SHP77 (cell line): Measurements from ENCODE around the gene KRT36.

ENCODE experiments used
- DNase-seq, 2 experiments: peaks; one replicate each; lab custom pipeline; 2025; lab: John Stamatoyannopoulos, UW

The KRT36 gene

DNA sequence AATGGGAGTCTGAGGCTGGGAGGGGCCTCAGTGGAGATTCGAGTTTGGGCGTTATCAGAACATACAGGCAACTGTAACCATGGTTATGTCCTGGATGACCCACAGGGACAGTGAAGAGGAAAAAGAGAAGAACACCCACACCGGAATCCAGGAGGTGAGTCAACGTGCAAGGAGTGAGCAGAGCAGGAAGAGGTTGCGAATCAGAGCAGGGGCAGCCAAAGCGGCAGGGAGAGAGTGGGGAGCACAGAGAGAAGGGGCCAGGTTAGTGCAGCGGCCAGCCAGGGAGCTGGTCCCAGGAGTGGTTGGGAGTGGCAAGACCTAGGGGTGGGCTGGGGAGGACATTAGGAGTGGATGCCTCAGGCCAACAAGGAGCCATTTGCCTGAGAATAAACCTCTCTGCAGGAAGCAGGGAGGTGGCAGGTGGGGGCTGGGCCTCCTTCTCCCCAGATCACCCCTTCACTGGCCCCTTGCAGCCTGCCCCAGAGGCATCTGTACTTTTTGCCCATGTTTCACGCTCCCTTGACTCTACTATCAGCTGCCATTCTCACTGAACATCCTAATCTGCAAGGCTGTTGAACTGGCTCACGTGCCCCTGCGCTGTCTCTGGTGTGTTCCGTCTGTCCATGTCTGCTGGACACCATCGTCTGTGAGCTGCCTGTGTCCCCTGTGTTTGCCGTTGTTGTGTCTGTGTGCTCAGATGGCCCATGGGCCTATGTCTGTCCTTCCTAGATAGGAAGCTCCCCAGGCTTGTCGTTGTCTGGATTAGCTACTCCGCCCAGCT is 10.6 kb upstream of the KRT36 start:
- DNase-seq, result no peak

DNA sequence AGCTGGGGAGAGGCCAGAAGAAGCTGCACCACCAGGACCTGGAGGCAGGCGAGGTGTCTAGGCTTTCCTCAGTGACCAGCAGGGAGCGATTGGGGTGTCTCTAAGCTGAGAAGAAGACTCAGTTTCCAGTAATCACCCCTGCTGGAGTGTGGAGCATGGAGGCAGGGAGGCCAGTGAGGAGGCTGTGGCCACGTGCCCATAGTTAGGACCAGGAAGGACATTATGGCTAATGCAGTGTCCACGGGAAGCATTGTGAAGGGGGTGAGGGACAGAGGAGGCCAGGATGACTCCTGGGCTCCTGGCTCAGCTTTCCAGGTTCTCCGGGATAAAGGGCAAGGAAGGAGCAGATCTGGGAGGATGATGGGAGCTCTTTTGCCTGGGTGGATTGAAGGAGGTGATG is 10.0 kb upstream of the KRT36 start:
- no peak for DNase-seq

DNA sequence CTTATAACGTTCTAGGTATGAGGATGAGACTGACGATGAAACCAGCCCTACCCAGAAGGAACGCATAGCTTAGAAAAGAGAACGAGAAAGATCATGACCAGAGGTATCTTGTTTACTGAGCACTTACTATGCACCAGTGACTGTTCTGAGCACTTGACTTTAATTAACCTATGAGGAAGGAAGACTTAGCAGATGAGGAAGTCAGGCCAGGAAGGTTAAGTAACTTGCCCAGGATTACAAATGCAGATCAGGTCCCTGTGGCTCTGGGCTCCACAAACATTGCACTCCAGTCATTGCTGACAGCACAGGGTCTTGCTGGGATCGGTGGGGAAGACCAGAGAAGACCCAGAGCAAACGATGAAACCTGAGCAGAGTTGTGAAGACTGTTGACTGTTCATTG is 8.6 kb upstream of the KRT36 start:
- DNase-seq, result no peak

DNA sequence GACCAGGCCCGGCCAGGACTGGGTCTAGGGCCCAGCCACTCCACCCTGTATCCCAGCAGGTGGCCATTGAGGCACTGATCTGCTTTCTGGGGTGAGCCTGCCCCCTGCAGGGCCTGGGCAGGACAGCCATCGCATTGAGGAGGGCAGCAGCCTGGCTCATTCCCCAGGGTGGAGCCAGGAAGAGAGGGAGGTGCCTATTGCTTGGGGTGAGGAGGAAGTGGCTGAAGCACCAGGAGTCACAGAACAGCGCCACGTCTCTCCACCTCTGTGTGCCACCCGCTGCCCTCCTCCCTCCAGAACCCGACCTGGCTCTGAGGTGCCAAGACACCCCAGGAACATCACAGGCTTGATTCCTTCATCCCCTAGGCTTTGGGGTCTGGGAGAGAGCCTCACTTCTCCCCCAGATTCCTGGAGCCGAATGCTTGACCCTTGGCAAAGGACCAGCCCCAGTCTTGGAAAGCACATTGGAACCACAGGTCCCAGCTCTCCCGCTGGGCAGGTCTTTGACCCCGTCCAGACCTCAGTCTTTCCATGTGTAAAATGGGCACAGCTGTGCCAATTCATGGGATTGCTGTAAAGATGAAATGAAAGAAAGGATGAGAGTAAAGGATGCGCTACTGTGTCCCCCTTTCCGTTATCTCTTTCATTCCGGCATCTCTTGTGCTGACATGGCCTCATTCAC is 7.2 kb upstream of the KRT36 start:
- DNase-seq, result peak; percentile 32 to 36

DNA sequence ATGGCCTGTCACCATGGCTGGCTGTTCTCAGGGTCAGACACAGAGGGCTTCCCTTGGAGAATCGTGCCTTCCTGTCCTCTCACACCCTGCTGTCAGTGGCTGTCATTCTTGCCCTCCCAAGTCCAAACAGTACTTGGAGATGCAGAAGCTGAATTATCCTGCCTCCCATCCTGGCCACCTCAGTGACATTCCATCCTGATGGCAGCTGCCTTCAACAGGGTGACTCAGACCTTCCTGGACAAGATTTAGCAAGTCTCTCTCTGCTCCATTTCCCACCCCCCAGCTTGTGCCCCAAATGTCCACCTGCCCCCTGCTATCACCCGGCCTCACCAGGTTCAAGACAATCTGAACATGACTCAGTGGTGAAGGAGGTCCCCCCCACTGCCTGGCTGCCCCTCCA is 4.8 kb upstream of the KRT36 start:
- DNase-seq, result no peak

DNA sequence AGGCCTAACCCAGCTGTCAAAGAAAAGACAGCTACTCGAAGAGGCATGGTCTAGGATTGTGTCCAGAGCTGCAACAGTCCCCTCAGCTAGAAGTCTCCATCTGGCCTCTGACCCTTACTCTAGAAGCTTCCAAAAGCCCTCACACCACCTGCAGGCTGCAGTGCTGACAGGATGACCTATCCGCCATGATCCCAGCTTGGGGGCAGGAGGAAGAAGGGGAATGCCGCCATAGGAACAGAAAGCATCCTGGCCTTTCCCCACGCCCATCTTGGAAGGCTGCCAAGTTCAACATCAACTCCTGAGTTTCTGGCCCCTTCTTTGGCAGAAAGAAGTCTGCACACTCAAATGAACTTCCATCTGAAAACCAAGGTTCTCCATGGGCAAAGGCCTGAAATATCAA is 3.1 kb upstream of the KRT36 start:
- DNase-seq, result peak in 1 of 2 experiments; percentile 13

DNA sequence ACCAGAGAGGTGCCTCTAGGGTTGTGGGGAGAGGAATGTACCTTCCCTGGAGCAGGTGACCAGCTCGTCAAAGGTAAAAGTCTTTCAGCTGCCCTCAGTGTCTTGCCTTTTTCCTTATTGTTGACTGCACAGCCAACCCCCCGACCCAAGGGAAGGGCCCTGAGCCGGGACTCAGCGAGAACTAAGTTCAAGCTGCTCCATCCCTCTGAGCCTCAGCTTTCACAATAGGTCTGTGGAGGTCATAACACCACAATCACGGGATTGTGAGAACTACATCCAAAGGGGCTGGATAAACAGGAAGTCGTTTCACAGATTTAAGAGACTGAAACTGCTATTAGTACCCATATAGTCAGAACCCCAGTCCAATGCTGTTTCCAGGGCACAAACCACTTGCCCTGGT is 2.6 kb upstream of the KRT36 start:
- DNase-seq, result no peak

DNA sequence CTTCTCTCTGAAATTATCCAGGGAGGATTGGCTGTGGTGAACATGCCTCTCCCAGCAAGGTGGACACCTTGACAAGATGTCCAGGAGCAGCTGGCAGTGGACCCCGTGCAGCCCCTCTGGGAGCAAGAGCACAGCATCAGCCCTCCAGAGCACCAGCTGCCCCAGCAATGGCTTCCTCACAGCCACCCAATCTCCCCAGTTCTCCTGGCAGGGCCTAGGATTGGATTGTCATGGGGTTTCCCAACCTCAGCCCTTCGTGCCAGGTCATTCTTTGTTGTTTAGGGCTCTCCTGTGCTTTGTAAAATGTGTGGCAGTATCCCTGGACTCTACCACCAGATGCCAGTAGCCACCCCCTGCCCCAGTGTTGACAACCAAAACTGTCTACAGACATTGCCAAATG is 1.8 kb upstream of the KRT36 start:
- no peak for DNase-seq

DNA sequence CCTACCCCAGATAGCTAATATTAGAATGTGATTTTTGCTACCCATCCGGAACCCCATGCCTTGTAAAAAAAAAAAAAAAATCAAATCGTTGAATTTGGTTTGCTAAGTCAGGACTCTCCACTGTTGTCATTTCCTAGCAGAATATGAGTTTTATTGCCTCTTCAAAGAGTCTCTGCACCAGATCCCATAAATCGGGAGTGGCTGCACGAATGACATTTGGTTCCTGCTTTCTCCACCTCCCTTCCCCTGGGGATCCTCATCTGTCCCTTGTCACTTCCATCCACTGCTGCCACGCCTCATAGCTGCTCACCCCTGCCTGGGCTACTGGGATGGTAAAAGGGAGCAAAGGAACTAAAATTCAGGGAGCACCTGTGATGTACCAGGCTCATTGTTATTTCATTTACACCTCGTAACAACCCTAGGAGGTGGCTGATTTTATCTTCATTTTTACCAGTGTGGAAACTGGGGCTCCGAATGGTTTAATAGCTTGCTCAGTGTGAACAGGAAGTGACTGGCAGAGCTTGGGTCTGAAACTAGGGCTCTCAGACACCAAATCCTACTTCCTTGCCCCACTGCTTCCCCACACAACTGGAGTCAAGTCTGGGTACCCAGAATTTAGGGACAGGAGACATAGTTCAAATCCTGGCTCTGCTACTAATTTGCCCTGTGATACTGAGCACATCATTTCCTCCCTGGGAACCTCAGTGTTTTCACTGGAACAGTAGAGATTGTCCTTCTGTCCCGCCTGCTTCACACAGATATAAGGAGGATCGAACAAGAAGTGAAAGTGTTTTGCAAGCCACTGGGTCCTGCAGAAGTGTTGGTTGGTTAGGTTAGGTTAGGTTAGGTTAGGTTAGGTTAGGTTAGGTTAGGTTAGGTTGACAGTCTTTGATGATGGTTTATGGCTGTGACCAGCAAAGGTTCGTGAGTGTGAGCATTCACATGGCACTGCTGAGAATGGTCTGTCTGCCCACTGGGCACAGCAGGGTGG is 585 bp upstream of the KRT36 start:
- no peak for DNase-seq

DNA sequence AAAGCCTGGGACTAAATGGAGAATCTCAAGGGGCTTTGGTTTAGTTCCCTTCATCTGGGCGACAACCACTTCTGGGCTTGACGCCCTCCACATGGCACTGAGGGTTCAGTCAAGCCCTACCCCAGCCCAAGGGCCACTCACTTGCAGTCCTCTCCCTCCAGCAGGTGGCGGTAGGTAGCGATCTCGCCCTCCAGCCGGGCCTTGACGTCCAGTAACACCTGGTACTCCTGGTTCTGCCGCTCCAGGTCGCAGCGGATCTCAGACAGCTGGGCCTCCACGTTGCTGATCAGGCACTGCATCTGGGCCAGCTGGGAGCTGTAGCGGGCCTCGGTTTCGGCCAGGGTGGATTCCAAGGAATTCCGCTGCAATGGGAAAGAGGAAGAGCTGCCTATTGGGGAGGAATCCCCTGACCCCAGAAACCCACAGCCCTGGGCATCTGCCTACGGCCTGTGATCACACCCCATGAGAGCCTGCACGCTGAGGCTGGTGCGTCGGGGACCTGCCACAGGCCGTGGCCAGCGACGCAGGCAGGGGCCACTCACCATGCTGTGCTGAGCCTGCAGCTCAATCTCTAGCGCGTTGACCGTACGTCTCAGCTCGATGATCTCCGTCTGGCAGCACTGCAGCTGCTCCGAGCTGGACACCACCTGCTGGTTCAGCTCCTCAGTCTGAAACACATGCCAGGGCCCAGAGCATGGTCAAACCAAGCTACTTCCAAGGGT is 2.7 kb downstream of the KRT36 start:
- no peak for DNase-seq

DNA sequence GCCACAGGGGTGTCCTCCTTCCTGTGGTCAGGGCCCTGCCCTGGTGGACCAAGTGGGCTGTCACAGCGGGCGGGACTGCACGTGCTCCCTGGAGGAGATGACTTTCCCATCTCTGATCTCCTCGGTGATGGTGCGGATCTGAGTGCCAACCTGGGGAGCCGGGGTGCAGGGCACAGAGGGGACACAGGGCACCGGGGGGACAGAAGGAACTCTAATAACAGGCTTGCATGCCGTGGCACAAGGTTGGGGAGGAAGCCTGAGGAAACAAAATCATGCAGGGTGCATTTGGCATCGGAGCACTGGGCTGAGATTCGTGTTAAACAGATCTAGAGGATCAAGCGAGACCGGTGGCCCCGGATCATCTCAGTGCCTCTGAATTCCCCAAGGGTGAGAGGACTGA is 3.4 kb downstream of the KRT36 start:
- DNase-seq, result no peak

DNA sequence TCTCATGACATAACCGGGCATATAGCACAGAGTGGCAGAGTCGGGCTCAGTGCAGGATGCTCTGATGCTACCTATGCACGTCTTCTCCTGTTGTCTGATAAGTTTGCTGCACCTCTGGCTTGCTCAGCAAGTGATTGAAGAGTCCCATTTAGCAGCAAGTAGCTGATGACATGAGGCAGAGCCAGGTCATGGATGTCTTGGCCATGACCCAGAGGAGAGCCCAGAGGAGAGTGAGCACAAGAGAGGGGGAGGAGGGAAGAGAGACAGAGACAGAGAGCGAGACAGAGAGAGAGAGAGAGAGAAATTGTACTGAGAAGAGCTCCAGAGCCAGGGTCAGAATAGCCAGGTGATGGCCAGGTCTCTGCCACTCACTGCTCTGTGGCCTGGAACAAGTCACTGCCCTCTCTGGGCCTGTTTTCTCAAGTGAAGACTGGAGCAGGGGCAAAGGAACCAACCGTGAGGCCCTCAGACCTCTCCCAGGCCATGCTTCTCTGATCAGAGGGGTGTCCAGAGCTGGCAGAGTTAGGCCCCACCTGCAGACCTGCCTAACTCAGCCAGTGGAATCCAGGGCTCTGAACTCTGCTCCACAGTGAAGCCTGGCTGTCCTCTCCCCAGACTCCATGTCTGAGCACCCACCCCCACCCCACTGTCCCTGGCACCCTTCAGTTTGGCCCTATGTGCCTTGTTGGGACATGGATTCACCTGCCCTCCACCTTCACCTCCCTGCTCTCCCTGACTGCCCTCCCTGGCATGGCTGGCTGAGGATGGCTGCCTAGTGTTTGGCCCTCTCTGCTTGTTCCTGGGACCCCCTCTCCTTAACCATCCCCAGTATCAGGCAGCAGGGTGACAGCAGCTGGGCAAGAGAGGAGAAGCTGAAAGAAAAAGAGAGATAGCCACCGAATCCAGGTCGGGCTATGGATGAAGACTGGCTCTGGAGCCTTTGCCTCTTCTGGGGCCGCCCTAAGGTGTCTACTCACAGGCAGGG is 4.5 kb downstream of the KRT36 start:
- no peak for DNase-seq

DNA sequence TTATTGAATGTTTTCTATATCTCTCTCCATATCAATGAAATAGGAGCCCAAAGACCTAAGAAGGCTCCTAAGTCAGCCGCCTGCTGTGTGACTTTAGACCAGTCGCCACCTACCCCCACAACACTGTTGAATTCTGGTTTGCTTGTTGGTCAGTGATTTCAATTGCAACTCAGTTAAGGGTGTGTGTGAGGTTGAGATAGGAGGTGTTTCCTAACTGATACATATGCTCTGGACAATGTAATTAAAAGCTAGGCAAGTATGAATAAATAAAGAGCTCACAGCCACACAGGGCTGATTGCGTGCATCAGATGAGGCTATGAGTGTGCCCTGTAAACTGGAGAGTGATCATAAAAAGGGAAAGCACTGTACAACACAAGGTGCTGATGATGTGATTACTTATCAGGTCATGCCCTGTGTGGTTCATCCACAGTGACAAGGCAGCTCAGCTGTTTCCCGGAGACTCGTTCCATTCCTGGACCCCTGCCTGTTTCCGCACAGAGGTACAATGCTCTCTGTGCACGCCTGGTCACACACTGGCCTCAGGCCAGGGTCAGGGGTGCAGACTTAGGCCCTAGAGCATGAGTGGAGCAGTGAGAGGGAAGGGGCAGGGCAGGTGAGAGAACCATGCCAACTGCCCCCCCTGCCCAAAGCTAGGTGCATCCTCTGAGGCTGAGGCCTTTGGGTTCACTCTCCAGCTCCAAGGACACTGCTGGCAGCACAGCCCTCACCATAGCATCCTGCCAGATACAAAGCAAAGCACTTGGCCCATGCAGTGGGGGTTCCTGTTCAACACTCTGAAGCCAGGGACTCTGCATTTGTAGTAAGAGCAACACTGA is 5.5 kb downstream of the KRT36 start:
- no peak for DNase-seq

DNA sequence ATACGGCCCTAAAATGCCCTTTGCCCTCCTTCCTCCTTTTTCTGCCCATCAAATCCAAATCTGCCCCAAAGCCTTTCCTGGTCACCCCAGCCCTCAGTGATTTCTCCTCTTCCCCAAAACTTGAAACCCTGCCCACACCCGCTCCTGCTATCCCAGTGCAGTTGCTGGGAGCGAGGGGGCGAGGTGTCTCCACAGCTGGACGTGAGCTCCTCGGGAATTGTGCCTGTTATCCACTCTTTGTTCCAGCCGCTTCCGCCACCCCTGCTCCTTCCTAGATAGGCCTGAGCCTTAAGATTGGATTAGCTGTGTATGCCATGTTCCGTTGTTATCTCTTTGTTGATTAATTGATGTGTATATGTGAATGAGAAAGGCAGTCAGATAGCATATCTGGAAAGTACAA is 6.2 kb downstream of the KRT36 start:
- no peak for DNase-seq

DNA sequence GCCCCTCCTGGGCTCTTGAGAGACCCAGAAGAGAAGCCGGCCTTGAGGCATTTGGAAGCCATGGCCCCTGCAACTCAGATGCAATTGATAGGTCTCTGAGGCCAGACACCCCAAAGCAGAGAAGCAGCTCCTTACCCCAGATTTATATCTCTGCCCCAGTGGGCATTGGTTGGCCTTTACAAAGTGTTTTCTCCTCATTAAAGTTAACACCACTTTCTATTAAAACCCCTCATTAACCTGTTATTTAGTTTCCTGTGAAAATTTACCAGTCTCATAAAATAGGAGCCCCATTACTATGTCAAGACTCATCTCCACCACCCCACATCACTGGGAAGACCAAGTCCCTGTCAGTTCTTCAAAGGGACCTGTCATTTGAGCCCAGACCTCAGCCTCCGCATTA is 8.7 kb downstream of the KRT36 start, which contains the start of gene KRT35:
TSS of gene KRT35 (minus strand) at position 116 of the 400 bp plus-strand sequence. CDS start at position 62, 54 bp downstream.
- DNase-seq, result no peak

DNA sequence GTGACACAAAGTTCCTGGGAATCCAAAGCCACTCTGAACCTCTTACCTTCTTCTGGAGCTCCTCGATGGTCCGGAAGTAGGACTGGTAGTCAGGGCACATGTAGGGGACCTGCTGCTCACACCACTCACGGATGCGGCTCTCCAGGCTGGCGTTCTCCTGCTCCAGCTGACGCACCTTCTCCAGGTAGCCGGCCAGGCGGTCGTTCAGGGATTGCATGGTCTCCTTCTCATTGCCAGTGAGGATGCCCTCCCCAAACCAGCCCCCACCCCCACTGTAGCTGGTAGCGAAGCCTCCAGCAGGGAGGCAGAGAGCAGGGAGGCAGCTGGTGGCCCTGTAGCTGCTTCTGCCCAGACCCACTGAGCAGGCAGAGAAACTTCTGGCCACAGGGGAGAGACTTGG is 9.1 kb downstream of the KRT36 start:
- DNase-seq, result no peak

DNA sequence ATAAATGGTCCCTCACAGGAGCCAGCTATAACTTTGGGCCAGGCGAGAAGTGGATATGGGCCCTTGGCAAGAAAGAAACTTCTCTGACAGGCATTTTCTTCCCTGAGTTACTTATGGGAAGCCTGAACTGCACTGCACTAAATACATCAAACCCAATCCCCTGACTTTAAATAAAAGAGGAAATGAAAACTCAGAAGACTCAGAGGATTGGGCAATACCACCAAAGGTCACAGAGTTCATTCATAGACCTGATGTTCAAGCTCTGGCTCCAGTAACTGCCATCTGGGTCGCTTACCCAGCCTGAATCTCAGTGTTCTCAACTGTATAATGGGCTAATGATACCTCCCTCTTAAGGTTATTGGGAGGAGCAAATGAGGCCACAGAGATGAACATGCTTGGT is 9.6 kb downstream of the KRT36 start:
- no peak for DNase-seq

DNA sequence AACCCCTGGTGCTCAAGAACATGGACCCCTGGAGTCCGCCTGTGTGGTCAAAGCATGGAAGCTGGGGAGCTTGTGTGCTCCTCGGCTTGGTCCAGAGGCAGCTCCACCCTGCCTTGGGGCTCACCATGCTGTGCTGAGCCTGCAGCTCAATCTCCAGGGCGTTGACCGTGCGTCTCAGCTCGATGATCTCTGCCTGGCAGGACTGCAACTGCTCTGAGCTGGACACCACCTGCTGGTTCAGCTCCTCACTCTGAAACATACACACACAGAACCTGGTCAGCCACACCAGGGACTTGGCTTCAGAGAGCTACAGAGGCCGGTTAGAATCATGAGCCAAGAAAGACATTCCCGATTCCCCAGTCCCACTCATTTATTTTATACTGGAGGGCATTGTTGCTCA is 11.5 kb downstream of the KRT36 start:
- DNase-seq, result no peak
